CD1c-positive myeloid dendritic cell (primary cell): ENCODE results near the gene EFS.
"Not testable (repeated sequence)": the region's sequence is repeated elsewhere in the genome, so short reads cannot be mapped to it uniquely, and the experiment has no call there.

Experiments
- DNase-seq: peaks from one replicate; pipeline ENCODE4 v3.0.0-alpha.2; 2016; ENCODE audit errors: extremely low spot score

EFS gene

DNA sequence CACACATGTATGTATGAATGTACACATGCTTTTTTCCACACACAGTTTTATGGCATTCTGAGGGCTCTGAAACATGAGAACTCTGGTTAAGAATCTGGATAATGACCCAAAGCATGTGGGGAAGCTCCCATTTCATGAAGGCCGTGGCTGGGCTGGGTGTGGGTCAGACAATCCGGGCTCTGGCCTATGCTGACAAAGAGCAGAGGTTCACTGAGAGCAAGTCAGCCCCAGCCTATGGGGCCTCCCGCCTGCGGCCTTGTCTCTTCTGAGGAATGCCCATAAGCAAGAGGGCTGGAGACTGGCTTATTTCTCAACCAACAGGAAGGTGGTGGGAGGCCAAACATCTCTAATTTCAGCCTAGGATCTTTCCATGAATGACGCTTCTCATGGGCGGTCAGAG is 34.6 kb upstream of the EFS start:
- no peak for DNase-seq

DNA sequence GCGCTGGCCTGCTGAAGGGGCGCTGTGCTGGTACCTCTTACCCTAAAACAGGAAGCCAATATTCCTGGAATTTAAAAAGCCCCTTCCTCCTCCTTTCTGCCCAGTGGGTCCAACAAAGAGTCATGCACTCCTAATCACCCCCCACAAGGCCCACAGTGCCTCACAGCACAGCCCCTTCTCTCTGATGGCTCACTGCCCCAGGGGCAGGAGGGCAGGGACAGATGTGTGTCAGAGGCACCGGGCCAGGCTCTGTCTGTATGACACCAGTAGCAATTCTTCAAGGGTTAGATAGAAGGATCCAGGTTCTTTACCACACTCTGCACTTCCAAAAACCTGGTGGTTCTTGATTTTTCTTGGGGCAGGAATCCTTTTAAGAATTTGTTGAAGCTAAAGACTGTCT is 34.2 kb upstream of the EFS start:
- no peak for DNase-seq

DNA sequence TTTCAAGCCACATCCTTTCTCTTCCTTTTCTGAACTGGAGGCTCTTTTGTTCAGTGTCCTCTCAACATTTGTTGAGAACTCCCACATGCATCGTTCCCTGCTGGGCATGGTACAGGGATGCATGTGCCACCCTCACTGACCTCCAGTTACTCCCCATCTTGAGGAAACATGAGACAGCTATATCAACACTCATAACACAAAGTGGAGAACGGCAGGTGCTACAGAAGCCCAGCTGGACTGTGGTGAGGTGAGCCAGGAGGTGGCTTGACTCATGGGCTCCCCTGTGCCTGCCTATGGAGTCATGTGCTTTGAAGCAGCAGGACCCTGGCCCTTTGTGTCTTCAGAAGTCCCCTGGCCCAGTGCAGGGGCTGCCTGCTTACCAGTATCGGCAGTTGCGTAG is 33.4 kb upstream of the EFS start:
- DNase-seq: no peak

DNA sequence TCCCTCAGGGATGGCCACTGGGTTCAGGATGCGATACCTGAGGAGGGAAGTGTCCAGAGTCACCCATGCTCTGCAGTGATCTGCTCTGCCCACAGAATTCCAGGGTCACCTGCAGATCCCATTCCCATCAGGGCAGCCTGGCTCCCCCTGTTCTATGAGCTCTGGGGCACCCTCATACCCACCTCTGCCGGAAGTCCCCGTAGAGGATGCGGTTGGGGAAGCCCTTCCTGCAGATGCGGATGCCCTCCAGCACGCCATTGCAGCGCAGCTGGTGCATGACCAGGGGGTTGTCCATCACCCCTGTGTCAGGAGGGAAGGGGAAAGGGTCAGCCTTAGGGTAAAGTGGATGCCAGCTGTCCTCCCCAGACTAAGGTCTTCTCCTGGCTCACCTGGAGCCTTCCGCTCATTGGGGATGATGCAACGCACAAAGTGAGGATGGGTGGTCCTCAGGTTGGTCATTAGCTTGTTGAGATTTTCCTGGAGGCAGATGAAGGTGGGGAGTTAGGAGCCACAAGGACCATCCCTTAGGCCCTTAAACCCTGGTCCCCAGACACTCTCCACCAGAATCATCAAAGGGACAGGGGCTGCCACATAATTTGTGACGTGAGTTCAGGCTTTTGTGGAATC is 31.9 kb upstream of the EFS start:
- no peak for DNase-seq

DNA sequence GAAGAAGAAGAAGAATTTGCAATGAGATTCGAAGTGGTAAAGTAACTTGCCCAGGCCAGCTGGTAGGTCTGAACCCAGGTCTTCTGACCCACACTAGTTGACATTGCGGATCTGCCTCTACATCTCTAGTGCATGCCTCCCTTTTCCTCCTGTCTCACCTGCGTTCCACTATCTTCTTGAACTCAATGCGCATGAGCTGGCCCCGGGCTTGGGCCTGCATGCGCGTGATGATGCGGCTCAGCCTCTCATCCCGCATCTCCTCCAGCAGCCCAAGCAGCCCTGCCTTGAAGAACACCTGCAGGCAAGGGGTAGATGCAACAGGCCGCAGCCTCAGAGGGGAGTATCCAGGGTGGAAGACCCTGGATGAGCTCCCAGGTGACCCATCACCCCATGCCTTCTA is 31.2 kb upstream of the EFS start:
- no peak for DNase-seq

DNA sequence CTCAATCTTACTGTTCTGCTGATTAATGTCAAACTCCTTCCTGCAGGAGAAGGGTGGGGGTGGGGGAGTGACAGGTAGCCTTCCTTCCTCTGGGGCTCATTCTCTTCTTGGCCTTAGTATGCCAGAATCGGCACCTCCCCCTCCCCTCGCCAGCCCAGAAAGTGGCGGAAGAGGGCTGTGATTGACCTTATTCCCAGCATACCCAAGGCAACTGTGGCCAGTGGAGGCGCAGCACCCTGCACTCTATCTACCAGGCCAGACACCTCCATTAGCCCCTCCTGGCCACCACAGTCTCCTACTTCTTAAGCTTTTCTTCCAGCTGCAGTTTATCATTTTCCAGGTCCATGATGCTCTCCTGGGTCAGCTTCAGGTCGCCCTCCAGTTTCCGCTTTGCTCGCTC is 27.6 kb upstream of the EFS start:
- DNase-seq: no peak

DNA sequence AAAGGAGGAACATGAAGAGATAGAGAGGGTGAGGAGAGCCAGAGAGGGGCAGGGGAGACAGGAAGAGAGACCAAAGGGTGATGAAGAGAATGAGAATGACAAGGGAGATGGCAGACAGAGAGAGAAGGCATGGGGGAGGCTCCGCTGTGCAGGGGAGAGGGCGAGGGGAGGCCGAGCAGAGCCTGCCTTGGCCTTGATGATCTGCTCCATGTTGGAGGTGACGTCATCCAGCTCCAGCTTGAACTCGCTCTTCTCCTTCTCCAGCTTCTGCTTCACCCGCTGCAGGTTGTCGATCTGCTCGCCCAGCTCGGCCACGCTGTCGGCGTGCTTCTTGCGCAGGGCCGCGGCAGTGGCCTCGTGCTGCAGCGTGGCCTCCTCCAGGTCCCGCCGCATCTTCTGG is 24.9 kb upstream of the EFS start:
- DNase-seq: not testable (repeated sequence)

DNA sequence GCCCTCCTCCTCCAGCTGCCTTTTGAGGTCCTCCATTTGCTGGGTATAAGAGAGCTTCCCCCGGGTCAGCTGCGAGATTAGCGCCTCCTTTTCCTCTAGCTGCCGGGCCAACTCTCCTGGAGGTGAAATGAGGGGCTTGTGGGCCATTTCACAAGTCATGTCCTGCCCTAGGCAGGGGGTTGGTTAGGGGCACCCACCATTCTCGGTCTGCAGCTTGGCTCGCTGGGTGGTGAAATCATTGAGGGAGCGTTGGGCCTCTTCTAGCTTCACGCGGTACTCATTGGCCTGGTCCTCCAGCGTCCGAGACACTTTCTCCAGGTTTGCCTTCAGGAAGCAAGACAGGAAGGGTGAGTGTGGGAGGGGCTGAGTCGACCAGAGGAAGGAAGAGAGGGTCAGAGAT is 24.4 kb upstream of the EFS start:
- DNase-seq: no peak

GRCh38 chr14:23388996-23389395 is 24.0 kb upstream of the EFS start:
- no peak for DNase-seq

- DNase-seq: no peak
Measured at GRCh38 chr14:23387916-23388882, 23.2 kb upstream of the EFS start.

GRCh38 chr14:23386999-23387398 is 22.0 kb upstream of the EFS start:
- no peak for DNase-seq

GRCh38 chr14:23386266-23386657 is 21.3 kb upstream of the EFS start:
- DNase-seq: not testable (repeated sequence)

- DNase-seq: no peak
Measured at GRCh38 chr14:23385642-23386265, 20.8 kb upstream of the EFS start.

DNA sequence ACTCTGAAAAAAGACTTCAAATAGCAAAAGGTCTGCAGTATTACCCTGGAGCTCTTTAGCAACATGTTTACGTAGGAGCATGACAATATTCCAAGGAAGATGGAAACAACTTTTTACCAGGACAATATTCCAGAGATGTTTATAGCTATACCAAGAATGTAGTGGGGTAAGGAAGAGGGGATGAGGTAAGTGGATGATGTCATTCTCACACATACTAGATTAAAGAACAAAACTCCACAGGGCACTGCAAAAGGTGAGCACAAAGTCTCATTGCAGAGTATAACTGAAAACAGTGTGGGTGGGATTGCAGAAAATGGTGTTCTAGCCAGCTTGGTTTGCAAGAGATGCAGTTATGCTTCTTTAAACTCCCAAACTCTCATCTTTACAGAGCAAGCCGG is 20.3 kb upstream of the EFS start:
- no peak for DNase-seq

GRCh38 chr14:23384364-23385080 is 19.6 kb upstream of the EFS start:
- no peak for DNase-seq

- no peak for DNase-seq
Measured at GRCh38 chr14:23382731-23383440, 17.9 kb upstream of the EFS start.

DNA sequence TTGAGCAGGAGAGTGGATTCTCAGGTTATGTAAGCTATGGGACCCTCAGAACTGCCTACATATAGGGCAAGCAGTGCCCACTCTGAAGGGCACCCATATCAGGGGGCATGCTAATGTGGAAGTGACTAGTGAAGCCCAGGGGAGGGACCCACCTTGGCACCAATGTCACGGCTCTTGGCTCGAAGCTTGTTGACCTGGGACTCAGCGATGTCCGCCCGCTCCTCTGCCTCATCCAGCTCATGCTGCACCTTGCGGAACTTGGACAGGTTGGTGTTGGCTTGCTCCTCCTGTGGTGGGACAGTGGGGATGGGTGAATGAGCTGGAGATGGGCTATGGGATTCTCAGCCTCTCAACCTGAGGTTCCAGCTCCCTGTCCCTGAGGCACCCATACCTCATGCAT is 17.3 kb upstream of the EFS start:
- DNase-seq: no peak

GRCh38 chr14:23381871-23382270 is 16.9 kb upstream of the EFS start:
- no peak for DNase-seq

GRCh38 chr14:23380976-23381375 is 16.0 kb upstream of the EFS start:
- no peak for DNase-seq

- no peak for DNase-seq
Measured at GRCh38 chr14:23380197-23380914, 15.4 kb upstream of the EFS start.
